Uterus (tissue), 4 donors: Measurements from ENCODE around the gene KCNH3. TPM values are rescaled to one million over a fixed set of nuclear protein-coding genes. Genes with fewer than 3 reads are reported as not detected.
"Not testable (repeated sequence)": the region's sequence is repeated elsewhere in the genome, so short reads cannot be mapped to it uniquely, and the experiment has no call there.

Experiments
- DNase-seq, 2 donors: peaks; one replicate each; pipeline ENCODE4 v3.0.0-alpha.2; 2019 to 2020
- H3K27ac ChIP-seq, 2 donors: fragments of 200-600 bp; sonication (generic); 1 replicate in 1 of 2; 2 replicates in 1 of 2; pipeline ENCODE4 v1.5.1; 2016 to 2018
- H3K27me3 ChIP-seq, 2 donors: fragments of 200-600 bp; sonication (generic); one replicate each; pipeline ENCODE4 v1.5.1; 2018 to 2019; ENCODE audit warnings: control low read depth in 1 of 2
- H3K36me3 ChIP-seq, 2 donors: fragments of 200-600 bp; sonication (generic); one replicate each; pipeline ENCODE4 v1.5.1; 2019; ENCODE audit warnings: control low read depth in 1 of 2
- H3K4me1 ChIP-seq, 2 donors: fragments of 200-600 bp; sonication (generic); one replicate each; pipeline ENCODE4 v1.5.1; 2018 to 2019; ENCODE audit warnings: control low read depth in 1 of 2
- H3K4me3 ChIP-seq, 2 donors: fragments of 200-600 bp; sonication (generic); 1 replicate in 1 of 2; 2 replicates in 1 of 2; pipeline ENCODE4 v1.5.1; 2018 to 2019; ENCODE audit warnings: mild to moderate bottlenecking in 1 of 2
- H3K9me3 ChIP-seq, 2 donors: fragments of 200-600 bp; sonication (generic); one replicate each; pipeline ENCODE4 v1.5.1; 2019; ENCODE audit warnings: control low read depth in 1 of 2
- POLR2A ChIP-seq, 2 donors: fragments of 450-650 bp; IDR thresholded peaks; one replicate each; pipeline ENCODE4 v1.6.1; 2016; ENCODE audit warnings: antibody characterized with exemption in 2 of 2, mild to moderate bottlenecking in 1 of 2, moderate library complexity in 1 of 2
- intact Hi-C: fragments of 100-400 bp; cut with DNase I; formaldehyde crosslinking; loops from one replicate; pipeline ENCODE4 v1.15.1; 2023; ENCODE audit warnings: low total_unique reads
- total RNA-seq, 4 donors: library from RNA; depleted of rRNA in 3 of 4; stranded (reverse); fragments of >200 nt in 3 of 4; gene quantifications; one replicate each; pipeline versions ENCODE4 v1.1.0 to v1.2.4, GENCODE V29; 2014 to 2023
- TF ChIP-seq, protein P1 (sequence below), 4 experiments: fragments of 200-600 bp in 2 of 4; fragments of 450-650 bp in 2 of 4; sonication (generic) in 2 of 4; IDR thresholded peaks; one replicate each; pipeline ENCODE4 v1.5.1; 2016 to 2019; ENCODE audit warnings: antibody characterized with exemption in 4 of 4, mild to moderate bottlenecking in 2 of 4, moderate library complexity in 1 of 4
- donor health status: DM: yes; HTN: yes; CAD: no.

The KCNH3 gene
- total RNA-seq, 4 donors from 2014 or later = under 0.01 to 1.7 (median 0.43) TPM; not detected in 1

DNA sequence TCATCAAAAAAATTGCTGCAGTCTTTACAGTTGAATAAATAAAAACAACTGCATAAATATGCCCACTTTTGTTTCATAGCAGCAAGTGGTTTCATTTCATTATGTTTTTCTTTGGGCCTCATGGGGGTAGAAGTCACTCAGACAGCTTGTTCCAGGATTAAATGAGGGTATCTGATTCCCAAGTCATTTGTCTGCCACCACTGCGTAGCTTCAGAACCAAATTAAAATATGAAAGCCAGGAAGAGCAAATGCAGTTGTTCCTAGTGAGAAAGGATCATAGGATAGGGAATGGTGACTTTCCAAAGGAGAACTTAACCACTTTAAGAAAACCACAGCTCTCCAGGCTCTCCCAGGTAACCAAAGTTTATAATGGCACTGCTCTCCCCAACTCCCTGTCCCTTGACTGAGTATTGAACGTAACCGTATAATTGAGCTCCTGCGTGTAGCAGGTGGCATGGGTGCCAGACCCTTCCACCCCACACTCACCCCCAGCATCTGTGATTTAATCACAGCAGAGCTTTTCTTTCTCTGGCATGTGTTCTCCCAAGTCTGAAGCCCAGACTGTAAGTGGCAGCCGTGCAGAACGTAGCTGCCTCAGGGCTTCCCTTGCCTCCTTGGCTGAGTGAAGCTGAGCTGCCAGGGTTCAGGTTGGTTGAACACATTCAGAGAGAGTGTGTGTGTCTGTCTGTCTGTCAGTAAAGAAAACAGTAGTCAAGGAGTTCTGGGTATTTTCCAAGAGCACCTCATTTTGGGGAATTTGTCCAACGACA lies 11.3 kb upstream of the KCNH3 start:
- no peaks in the 10 kb centered on the region for H3K36me3 ChIP-seq
- H3K27ac ChIP-seq = no peak overlapping the region
- DNase-seq = no peak
- no peaks in the 10 kb centered on the region for H3K4me1 ChIP-seq
- intact Hi-C loops = no loop called here
- no peaks in the 10 kb centered on the region for H3K9me3 ChIP-seq
- no peaks in the 10 kb centered on the region for H3K27me3 ChIP-seq
- no peak for TF ChIP-seq POLR2A (IDR thresholded peaks at IDR 0.05)
- TF ChIP-seq, protein P1, sequence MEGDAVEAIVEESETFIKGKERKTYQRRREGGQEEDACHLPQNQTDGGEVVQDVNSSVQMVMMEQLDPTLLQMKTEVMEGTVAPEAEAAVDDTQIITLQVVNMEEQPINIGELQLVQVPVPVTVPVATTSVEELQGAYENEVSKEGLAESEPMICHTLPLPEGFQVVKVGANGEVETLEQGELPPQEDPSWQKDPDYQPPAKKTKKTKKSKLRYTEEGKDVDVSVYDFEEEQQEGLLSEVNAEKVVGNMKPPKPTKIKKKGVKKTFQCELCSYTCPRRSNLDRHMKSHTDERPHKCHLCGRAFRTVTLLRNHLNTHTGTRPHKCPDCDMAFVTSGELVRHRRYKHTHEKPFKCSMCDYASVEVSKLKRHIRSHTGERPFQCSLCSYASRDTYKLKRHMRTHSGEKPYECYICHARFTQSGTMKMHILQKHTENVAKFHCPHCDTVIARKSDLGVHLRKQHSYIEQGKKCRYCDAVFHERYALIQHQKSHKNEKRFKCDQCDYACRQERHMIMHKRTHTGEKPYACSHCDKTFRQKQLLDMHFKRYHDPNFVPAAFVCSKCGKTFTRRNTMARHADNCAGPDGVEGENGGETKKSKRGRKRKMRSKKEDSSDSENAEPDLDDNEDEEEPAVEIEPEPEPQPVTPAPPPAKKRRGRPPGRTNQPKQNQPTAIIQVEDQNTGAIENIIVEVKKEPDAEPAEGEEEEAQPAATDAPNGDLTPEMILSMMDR (IDR thresholded peaks at IDR 0.05) = no peak
- no peak overlapping the region for H3K4me3 ChIP-seq

DNA sequence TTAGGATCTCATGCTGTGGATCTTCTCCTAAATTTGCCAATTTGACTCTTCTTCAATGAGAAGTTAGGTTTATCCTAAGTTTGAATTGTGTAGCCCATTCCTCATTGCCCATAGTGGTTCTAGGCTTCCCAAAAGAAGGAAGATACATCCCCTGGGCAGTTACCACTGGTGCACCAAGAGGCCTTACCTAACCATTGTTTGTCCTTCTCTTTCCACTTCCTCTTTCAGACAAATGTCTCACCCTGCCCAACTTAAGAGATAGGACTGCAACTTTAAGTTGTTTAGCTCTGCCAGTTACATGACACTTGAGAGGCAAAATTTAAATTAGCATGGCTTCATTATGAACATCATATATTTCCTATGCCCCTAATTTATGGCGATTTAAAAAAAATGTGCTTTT lies 9.4 kb upstream of the KCNH3 start:
- intact Hi-C loops = no loop called here
- DNase-seq = no peak
- Histone ChIP-seq H3K27me3 (no peaks in the 10 kb centered on the region), H3K27ac (no peak overlapping the region), H3K4me3 (no peak overlapping the region), H3K36me3 (no peaks in the 10 kb centered on the region), H3K9me3 (no peaks in the 10 kb centered on the region), H3K4me1 (no peaks in the 10 kb centered on the region)
- no peak for TF ChIP-seq POLR2A (IDR thresholded peaks at IDR 0.05)
- TF ChIP-seq, protein P1 (IDR thresholded peaks at IDR 0.05) = no peak

DNA sequence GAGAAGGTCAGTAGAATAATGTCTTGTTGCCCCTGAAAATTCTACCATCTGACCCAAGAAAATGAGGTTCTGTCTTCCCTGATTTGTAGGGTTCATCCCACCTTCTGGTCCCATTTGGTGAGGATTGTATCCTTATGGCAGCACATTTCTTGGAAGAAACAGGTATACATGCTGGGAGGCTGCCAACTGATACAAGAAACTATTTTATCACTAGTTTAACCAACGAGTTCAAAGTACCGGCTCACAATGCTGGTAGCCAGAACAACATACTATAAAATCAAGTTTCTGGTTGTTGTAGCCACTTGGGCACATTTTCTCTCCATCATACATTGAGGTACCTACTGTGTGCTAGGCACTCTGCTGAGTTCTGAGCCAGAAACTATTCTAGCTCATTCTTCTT lies 7.1 kb upstream of the KCNH3 start:
- no peak overlapping the region for H3K4me3 ChIP-seq
- no peaks in the 10 kb centered on the region for H3K27me3 ChIP-seq
- H3K9me3 ChIP-seq = no peaks in the 10 kb centered on the region
- no peak overlapping the region for H3K27ac ChIP-seq
- intact Hi-C loops = no loop called here
- no peak for TF ChIP-seq POLR2A (IDR thresholded peaks at IDR 0.05)
- TF ChIP-seq, protein P1 (IDR thresholded peaks at IDR 0.05) = no peak
- DNase-seq = no peak
- no peaks in the 10 kb centered on the region for H3K4me1 ChIP-seq
- H3K36me3 ChIP-seq = no peaks in the 10 kb centered on the region

DNA sequence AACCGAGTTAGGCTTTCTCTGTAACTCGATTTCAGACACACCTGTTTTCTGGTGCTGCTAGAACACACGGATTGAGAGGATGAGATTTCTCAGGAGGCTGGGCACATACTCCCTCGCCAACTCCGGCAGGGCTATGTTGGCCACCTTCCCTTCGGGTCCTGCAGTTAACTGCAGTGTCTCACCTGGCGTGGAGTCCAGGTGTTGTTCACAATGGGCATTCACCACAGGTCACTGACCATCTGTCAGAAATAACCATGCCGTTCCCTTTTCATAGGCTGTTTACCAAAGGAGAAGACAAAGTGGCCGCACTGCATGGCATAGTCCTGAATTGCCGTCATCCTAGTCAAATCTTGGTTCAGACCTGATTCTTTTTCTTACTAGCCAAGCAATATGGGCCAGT lies 5.5 kb upstream of the KCNH3 start:
- Histone ChIP-seq H3K4me1 (peaks cover 0 to 11% of the 10 kb centered on the region in 2 donors), H3K4me3 (no peak overlapping the region), H3K27me3 (no peaks in the 10 kb centered on the region), H3K9me3 (no peaks in the 10 kb centered on the region), H3K36me3 (no peaks in the 10 kb centered on the region), H3K27ac (no peak overlapping the region)
- DNase-seq = no peak
- no peak for TF ChIP-seq POLR2A (IDR thresholded peaks at IDR 0.05)
- intact Hi-C loops = no loop called here

DNA sequence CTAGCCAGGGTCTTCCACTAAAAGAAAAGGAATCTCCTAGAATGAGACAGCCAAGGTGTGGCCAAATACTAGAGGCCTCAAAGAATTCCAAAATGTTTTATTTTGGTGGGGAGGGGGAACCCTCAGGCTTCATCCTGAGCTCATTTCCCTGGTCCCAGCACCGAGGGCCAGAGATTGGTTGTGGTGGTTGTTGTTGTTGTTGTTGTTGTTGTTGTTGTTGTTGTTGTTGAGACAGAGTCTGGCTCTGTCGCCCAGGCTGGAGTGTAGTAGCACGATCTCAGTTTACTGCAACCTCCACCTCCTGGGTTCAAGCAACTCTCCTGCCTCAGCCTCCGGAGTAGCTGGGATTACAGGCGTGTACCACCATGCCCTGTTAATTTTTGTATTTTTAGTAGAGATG lies 4.7 kb upstream of the KCNH3 start:
- H3K27ac ChIP-seq, DNase-seq, H3K9me3 ChIP-seq, H3K4me3 ChIP-seq, H3K36me3 ChIP-seq, H3K27me3 ChIP-seq, intact Hi-C loops: not testable (repeated sequence)
- peaks cover 0 to 12% of the 10 kb centered on the region in 2 donors for H3K4me1 ChIP-seq

DNA sequence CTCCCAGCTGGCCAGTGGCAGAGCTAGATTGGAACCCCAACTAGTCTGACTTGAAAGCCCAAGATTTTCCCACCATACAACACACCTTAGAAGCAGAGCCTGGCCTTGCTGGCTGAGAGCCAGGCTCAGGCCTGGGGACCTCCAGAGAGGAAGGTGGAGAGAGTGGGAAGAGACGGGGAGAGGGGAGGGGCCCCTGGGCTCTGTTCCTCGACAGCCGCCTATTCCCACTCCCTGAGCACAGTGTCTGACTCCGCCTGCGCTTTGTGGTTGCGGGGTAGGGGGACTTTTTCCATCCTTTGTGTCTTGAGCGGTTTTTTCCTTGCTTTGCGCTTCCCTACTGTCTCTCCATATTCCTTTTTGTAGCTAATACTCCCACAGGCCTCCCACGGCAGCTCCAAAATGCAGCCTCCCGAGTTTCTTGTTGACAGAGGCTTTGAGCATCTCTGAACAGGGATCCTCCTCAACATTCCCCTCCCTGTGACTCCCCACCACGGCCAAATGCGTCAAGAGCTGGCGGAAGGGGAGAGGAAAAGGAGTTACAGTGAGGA lies 4.0 kb upstream of the KCNH3 start:
- no peak overlapping the region for H3K4me3 ChIP-seq
- no peak for DNase-seq
- no peak overlapping the region for H3K27ac ChIP-seq
- no peaks in the 10 kb centered on the region for H3K27me3 ChIP-seq
- intact Hi-C loops = no loop called here
- H3K9me3 ChIP-seq = no peaks in the 10 kb centered on the region
- H3K4me1 ChIP-seq = peaks cover 0 to 12% of the 10 kb centered on the region in 2 donors
- TF ChIP-seq POLR2A (IDR thresholded peaks at IDR 0.05) = no peak
- TF ChIP-seq, protein P1 (IDR thresholded peaks at IDR 0.05) = no peak
- H3K36me3 ChIP-seq = no peaks in the 10 kb centered on the region
